Mesendoderm (in vitro differentiated cells): ENCODE data around the gene NRDC.

Experiments
- DNase-seq: peaks from one replicate; pipeline ENCODE4 v3.0.0; 2013
- H2AK5ac ChIP-seq: 2 replicates; pipeline ENCODE4 v1.6.1; 2013; ENCODE audit warnings: low read length, inconsistent platforms
- H2BK120ac ChIP-seq: 2 replicates; pipeline ENCODE4 v1.6.1; 2013; ENCODE audit warnings: low read depth, mild to moderate bottlenecking, low read length, moderate library complexity, mixed read lengths
- H2BK15ac ChIP-seq: replicated peaks from 2 replicates; pipeline ENCODE4 v1.6.1; 2013; ENCODE audit warnings: low read depth, mild to moderate bottlenecking, moderate library complexity
- H2BK5ac ChIP-seq: 2 replicates; pipeline ENCODE4 v1.6.1; 2013; ENCODE audit warnings: low read length, inconsistent platforms
- H3K18ac ChIP-seq: 2 replicates; pipeline ENCODE4 v1.6.1; 2013; ENCODE audit warnings: mild to moderate bottlenecking, low read length, mixed read lengths
- H3K23ac ChIP-seq: one replicate; pipeline ENCODE4 v1.6.1; 2013; ENCODE audit warnings: low read length
- H3K27ac ChIP-seq: 2 replicates; pipeline ENCODE4 v1.5.1; 2013; ENCODE audit warnings: low read depth, mild to moderate bottlenecking, inconsistent platforms, low read length, moderate library complexity
- H3K27me3 ChIP-seq: 2 replicates; pipeline ENCODE4 v1.6.1; 2013; ENCODE audit warnings: low read length, control low read depth, mild to moderate bottlenecking, inconsistent platforms; ENCODE audit not compliant: insufficient read depth, poor library complexity
- H3K36me3 ChIP-seq: 2 replicates; pipeline ENCODE4 v1.6.1; 2013; ENCODE audit warnings: low read length, inconsistent platforms; ENCODE audit not compliant: control insufficient read depth, insufficient read depth
- H3K4ac ChIP-seq: one replicate; pipeline ENCODE4 v1.6.1; 2013; ENCODE audit warnings: low read depth, mild to moderate bottlenecking, low read length, moderate library complexity
- H3K4me1 ChIP-seq: 2 replicates; pipeline ENCODE4 v1.6.1; 2013; ENCODE audit warnings: low read depth, low read length, inconsistent platforms; ENCODE audit not compliant: control insufficient read depth
- H3K4me2 ChIP-seq: 2 replicates; pipeline ENCODE4 v1.6.1; 2013; ENCODE audit warnings: low read length
- H3K4me3 ChIP-seq: 2 replicates; pipeline ENCODE4 v1.5.1; 2013; ENCODE audit warnings: mild to moderate bottlenecking, low read length
- H3K56ac ChIP-seq: one replicate; pipeline ENCODE4 v1.6.1; 2013; ENCODE audit warnings: low read length
- H3K79me1 ChIP-seq: 2 replicates; pipeline ENCODE4 v1.6.1; 2013; ENCODE audit warnings: low read length, inconsistent platforms
- H3K79me2 ChIP-seq: 2 replicates; pipeline ENCODE4 v1.6.1; 2013; ENCODE audit warnings: mild to moderate bottlenecking, low read length; ENCODE audit not compliant: control insufficient read depth, insufficient read depth
- H3K9ac ChIP-seq: 2 replicates; pipeline ENCODE4 v1.6.1; 2013; ENCODE audit warnings: low read length, inconsistent platforms
- H4K5ac ChIP-seq: one replicate; pipeline ENCODE4 v1.6.1; 2013; ENCODE audit warnings: low read length
- H4K8ac ChIP-seq: one replicate; pipeline ENCODE4 v1.6.1; 2013; ENCODE audit warnings: low read depth, mild to moderate bottlenecking, control low read depth, low read length, moderate library complexity
- WGBS: extraction: QIAGEN DNeasy Blood & Tissue Kit; methylation state at CpG from one replicate; pipeline ENCODE4 v1.1.7; 2013; ENCODE audit warnings: low lambda C conversion rate, missing lambda C conversion rate; ENCODE audit not compliant: insufficient coverage; ENCODE audit errors: extremely low coverage; 5-methylcytosine and 5-hydroxymethylcytosine counted together

Gene NRDC

GRCh38 chr1:51756290-51756689 lies 122.2 kb downstream of the NRDC start:
- Histone ChIP-seq H2BK120ac (no peak overlapping the region), H3K27me3 (no peaks in the 10 kb centered on the region), H2BK15ac (no peak overlapping the region), H3K23ac (no peak overlapping the region), H3K79me1 (no peaks in the 10 kb centered on the region), H2AK5ac (no peak overlapping the region), H3K56ac (no peak overlapping the region), H4K8ac (no peak overlapping the region), H3K79me2 (no peaks in the 10 kb centered on the region), H3K36me3 (no peaks in the 10 kb centered on the region), H2BK5ac (no peak overlapping the region), H3K18ac (no peak overlapping the region), H3K4me2 (no peak overlapping the region), H4K5ac (no peak overlapping the region), H3K9ac (no peak overlapping the region), H3K4me3 (no peak overlapping the region), H3K27ac (no peak overlapping the region), H3K4me1 (no peaks in the 10 kb centered on the region), H3K4ac (no peak overlapping the region)
- no CpG with 5 or more reads among the region's 2 CpGs for WGBS
- no peak for DNase-seq

GRCh38 chr1:51755437-51755836 lies 123.1 kb downstream of the NRDC start:
- Histone ChIP-seq H3K56ac (no peak overlapping the region), H3K79me2 (no peaks in the 10 kb centered on the region), H3K9ac (no peak overlapping the region), H3K4ac (no peak overlapping the region), H2BK120ac (no peak overlapping the region), H3K4me3 (no peak overlapping the region), H3K23ac (no peak overlapping the region), H3K27me3 (no peaks in the 10 kb centered on the region), H3K4me1 (no peaks in the 10 kb centered on the region), H3K4me2 (no peak overlapping the region), H2BK15ac (no peak overlapping the region), H2BK5ac (no peak overlapping the region), H3K18ac (no peak overlapping the region), H3K79me1 (no peaks in the 10 kb centered on the region), H3K36me3 (no peaks in the 10 kb centered on the region), H4K8ac (no peak overlapping the region), H4K5ac (no peak overlapping the region), H3K27ac (no peak overlapping the region), H2AK5ac (no peak overlapping the region)
- no peak for DNase-seq
- WGBS: no CpG with 5 or more reads among the region's 7 CpGs

DNA sequence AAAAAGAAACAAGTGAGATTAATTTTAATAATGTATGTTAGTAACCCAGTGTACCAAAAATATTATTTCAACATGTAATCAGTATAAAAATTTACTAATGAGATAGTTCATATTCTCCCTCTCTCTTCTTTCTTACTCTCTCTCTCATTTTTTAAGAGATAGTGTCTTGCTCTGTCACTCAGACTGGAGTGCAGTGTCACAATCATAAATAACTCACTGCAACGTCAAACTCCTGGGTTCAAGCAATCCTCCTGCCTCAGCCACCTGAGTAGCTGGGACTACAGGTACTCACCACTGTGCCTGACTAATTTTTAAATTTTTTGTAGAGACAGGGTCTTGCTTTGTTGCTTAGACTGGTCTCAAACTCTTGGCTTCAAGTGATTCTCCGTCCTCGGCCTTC lies 123.9 kb downstream of the NRDC start:
- Histone ChIP-seq H3K79me1 (no peaks in the 10 kb centered on the region), H2BK120ac (no peak overlapping the region)

DNA sequence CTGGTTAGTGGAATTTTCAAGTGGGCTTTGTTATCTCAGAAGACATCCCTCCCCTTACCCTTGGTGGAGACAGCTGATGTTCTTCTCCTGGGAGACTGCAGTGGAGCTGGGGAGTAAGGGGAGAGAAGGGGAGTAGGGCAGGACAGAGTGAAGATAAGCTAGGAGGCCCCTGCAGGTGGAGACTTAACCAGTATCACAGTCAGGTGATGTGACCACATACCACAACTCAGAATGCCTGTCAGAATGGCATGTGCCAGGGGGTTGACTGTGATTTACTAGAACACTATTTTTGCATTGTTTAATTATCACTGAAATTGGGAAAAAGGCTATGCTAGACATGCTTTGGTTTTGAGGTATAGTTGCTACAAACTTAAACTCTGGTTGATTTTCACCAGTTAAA lies 124.6 kb downstream of the NRDC start:
- Histone ChIP-seq H2AK5ac (no peak overlapping the region), H3K56ac (no peak overlapping the region), H3K18ac (no peak overlapping the region), H3K23ac (no peak overlapping the region), H3K79me1 (no peaks in the 10 kb centered on the region), H3K27me3 (no peaks in the 10 kb centered on the region), H3K27ac (no peak overlapping the region), H3K4me3 (no peak overlapping the region), H2BK120ac (no peak overlapping the region), H3K9ac (no peak overlapping the region), H3K4me2 (no peak overlapping the region), H3K4ac (no peak overlapping the region), H4K8ac (no peak overlapping the region), H2BK15ac (no peak overlapping the region), H3K79me2 (no peaks in the 10 kb centered on the region), H2BK5ac (no peak overlapping the region), H3K4me1 (no peaks in the 10 kb centered on the region), H3K36me3 (no peaks in the 10 kb centered on the region), H4K5ac (no peak overlapping the region)
- DNase-seq: peak; percentile 46

More for the DNA sequence above, 123.9 kb downstream of the NRDC start:
- Histone ChIP-seq H3K18ac (no peak overlapping the region), H3K9ac (no peak overlapping the region), H3K27ac (no peak overlapping the region), H3K4me2 (no peak overlapping the region), H3K36me3 (no peaks in the 10 kb centered on the region), H3K4me3 (no peak overlapping the region), H3K23ac (no peak overlapping the region), H3K4me1 (no peaks in the 10 kb centered on the region), H2BK15ac (no peak overlapping the region), H4K8ac (no peak overlapping the region), H2BK5ac (no peak overlapping the region), H2AK5ac (no peak overlapping the region), H3K56ac (no peak overlapping the region), H4K5ac (no peak overlapping the region), H3K79me2 (no peaks in the 10 kb centered on the region), H3K4ac (no peak overlapping the region), H3K27me3 (no peaks in the 10 kb centered on the region)
- DNase-seq: no peak
- WGBS: no CpG with 5 or more reads among the region's 3 CpGs

- Histone ChIP-seq H2AK5ac (no peak overlapping the region), H4K8ac (no peak overlapping the region), H3K4me3 (no peak overlapping the region), H4K5ac (no peak overlapping the region), H3K18ac (no peak overlapping the region), H3K9ac (no peak overlapping the region), H3K56ac (no peak overlapping the region), H3K4me1 (no peaks in the 10 kb centered on the region), H2BK15ac (no peak overlapping the region), H2BK5ac (no peak overlapping the region), H3K79me2 (no peaks in the 10 kb centered on the region), H3K79me1 (no peaks in the 10 kb centered on the region), H3K4ac (no peak overlapping the region), H3K27me3 (no peaks in the 10 kb centered on the region), H3K36me3 (no peaks in the 10 kb centered on the region), H3K23ac (no peak overlapping the region), H3K27ac (no peak overlapping the region), H2BK120ac (no peak overlapping the region), H3K4me2 (no peak overlapping the region)
- DNase-seq: peak; percentile 72
- WGBS: no CpG with 5 or more reads among the region's 11 CpGs
Observed at GRCh38 chr1:51752073-51752948, 126.2 kb downstream of the NRDC start.

GRCh38 chr1:51750729-51751128 lies 127.8 kb downstream of the NRDC start:
- Histone ChIP-seq H2AK5ac (no peak overlapping the region), H2BK15ac (no peak overlapping the region), H3K4ac (no peak overlapping the region), H3K18ac (no peak overlapping the region), H3K4me1 (no peaks in the 10 kb centered on the region), H4K5ac (no peak overlapping the region), H3K27me3 (no peaks in the 10 kb centered on the region), H3K4me3 (no peak overlapping the region), H3K56ac (no peak overlapping the region), H3K23ac (no peak overlapping the region), H3K9ac (no peak overlapping the region), H3K27ac (no peak overlapping the region), H3K79me2 (no peaks in the 10 kb centered on the region), H2BK120ac (no peak overlapping the region), H4K8ac (no peak overlapping the region), H3K36me3 (no peaks in the 10 kb centered on the region), H2BK5ac (no peak overlapping the region), H3K4me2 (no peak overlapping the region), H3K79me1 (no peaks in the 10 kb centered on the region)
- DNase-seq: no peak
- no CpG with 5 or more reads among the region's 1 CpG for WGBS
